Nephron progenitor cell (in vitro differentiated cells): Measurements from ENCODE around the gene H2AZ1.
A peak's percentile ranks its signal among the peaks of the same experiment; 100 is the strongest.

Source experiments
- DNase-seq: peaks from one replicate; pipeline ENCODE4 v3.0.0; 2021
- H3K27ac Mint-ChIP-seq: 2 replicates; pipeline ENCODE4 v1.8.0; 2021; ENCODE audit warnings: mild to moderate bottlenecking, moderate library complexity, mixed read lengths
- H3K27me3 Mint-ChIP-seq: 2 replicates; pipeline ENCODE4 v1.8.0; 2021; ENCODE audit warnings: mild to moderate bottlenecking, low read depth, mixed read lengths; ENCODE audit not compliant: poor library complexity
- H3K36me3 Mint-ChIP-seq: 2 replicates; pipeline ENCODE4 v1.8.0; 2021; ENCODE audit warnings: low read depth, mixed read lengths
- H3K4me1 Mint-ChIP-seq: 2 replicates; pipeline ENCODE4 v1.8.0; 2021; ENCODE audit warnings: mixed read lengths
- H3K4me3 Mint-ChIP-seq: 2 replicates; pipeline ENCODE4 v1.8.0; 2021; ENCODE audit warnings: mild to moderate bottlenecking, moderate library complexity, mixed read lengths
- H3K9me3 Mint-ChIP-seq: 2 replicates; pipeline ENCODE4 v1.8.0; 2021; ENCODE audit warnings: mild to moderate bottlenecking, moderate library complexity, mixed read lengths
- TF ChIP-seq, protein P1 (sequence below): fragments of 200-600 bp; sonication (generic); IDR thresholded peaks from 2 replicates; pipeline ENCODE4 v1.5.0; 2021; ENCODE audit warnings: antibody characterized with exemption

The H2AZ1 gene

GRCh38 chr4:99949034-99949998 is 759 bp downstream of the H2AZ1 start:
- TF ChIP-seq, protein P1, sequence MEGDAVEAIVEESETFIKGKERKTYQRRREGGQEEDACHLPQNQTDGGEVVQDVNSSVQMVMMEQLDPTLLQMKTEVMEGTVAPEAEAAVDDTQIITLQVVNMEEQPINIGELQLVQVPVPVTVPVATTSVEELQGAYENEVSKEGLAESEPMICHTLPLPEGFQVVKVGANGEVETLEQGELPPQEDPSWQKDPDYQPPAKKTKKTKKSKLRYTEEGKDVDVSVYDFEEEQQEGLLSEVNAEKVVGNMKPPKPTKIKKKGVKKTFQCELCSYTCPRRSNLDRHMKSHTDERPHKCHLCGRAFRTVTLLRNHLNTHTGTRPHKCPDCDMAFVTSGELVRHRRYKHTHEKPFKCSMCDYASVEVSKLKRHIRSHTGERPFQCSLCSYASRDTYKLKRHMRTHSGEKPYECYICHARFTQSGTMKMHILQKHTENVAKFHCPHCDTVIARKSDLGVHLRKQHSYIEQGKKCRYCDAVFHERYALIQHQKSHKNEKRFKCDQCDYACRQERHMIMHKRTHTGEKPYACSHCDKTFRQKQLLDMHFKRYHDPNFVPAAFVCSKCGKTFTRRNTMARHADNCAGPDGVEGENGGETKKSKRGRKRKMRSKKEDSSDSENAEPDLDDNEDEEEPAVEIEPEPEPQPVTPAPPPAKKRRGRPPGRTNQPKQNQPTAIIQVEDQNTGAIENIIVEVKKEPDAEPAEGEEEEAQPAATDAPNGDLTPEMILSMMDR: peak; percentile 68
- Mint-ChIP-seq H3K4me1 (peaks cover 32% of the 10 kb centered on the region), H3K27ac (no peak overlapping the region), H3K27me3 (no peaks in the 10 kb centered on the region), H3K9me3 (no peaks in the 10 kb centered on the region), H3K4me3 (no peak overlapping the region), H3K36me3 (peaks cover 15% of the 10 kb centered on the region)
- peak; percentile 85 for DNase-seq

DNA sequence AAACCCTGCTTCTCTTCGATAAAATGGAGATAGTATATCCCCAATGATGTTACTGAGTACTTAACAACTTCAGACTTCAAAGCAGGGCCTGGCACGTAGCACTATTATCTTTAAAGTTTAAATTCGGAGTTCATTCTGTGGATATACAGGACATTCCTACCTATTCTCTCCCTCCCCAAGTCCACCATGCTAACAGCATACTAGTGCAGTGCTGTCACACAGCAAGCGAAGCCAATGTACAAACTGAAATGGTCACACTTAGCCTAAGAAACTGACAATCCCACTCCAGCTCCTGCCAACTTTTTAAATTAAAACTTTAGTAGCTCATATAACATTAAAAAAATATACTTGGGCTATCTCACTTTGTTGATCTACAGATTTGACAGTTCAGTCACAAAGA is 2.5 kb downstream of the H2AZ1 start:
- no peaks in the 10 kb centered on the region for H3K27me3 Mint-ChIP-seq
- DNase-seq: no peak
- H3K9me3 Mint-ChIP-seq: peaks cover 15% of the 10 kb centered on the region
- peaks cover 32% of the 10 kb centered on the region for H3K36me3 Mint-ChIP-seq
- no peak overlapping the region for H3K4me3 Mint-ChIP-seq
- TF ChIP-seq, protein P1: no peak
- peaks cover 43% of the 10 kb centered on the region for H3K4me1 Mint-ChIP-seq
- peak overlapping the region; percentile 69 for H3K27ac Mint-ChIP-seq

GRCh38 chr4:99947190-99947578 is 2.9 kb downstream of the H2AZ1 start:
- peaks cover 15% of the 10 kb centered on the region for H3K9me3 Mint-ChIP-seq
- TF ChIP-seq, protein P1: no peak
- no peak for DNase-seq
- no peak overlapping the region for H3K4me3 Mint-ChIP-seq
- H3K36me3 Mint-ChIP-seq: peaks cover 37% of the 10 kb centered on the region
- peak overlapping the region; percentile 95 for H3K27ac Mint-ChIP-seq
- H3K27me3 Mint-ChIP-seq: no peaks in the 10 kb centered on the region
- H3K4me1 Mint-ChIP-seq: peaks cover 43% of the 10 kb centered on the region

GRCh38 chr4:99946356-99947189 is 3.5 kb downstream of the H2AZ1 start, which contains the start of gene DNAJB14:
DNAJB14 (minus strand) TSS chr4:99946618; CDS start chr4:99946571, 47 bp downstream.
- H3K27ac Mint-ChIP-seq: peak within 1 kb of the TSS; percentile 99

GRCh38 chr4:99945718-99946355 is 4.2 kb downstream of the H2AZ1 start:
- no peak for DNase-seq
- H3K27me3 Mint-ChIP-seq: no peaks in the 10 kb centered on the region
- H3K4me3 Mint-ChIP-seq: peak overlapping the region; percentile 100
- H3K27ac Mint-ChIP-seq: peak overlapping the region; percentile 99
- peaks cover 45% of the 10 kb centered on the region for H3K36me3 Mint-ChIP-seq
- H3K4me1 Mint-ChIP-seq: peaks cover 43% of the 10 kb centered on the region
- TF ChIP-seq, protein P1: no peak
- H3K9me3 Mint-ChIP-seq: peaks cover 20% of the 10 kb centered on the region

More at GRCh38 chr4:99946356-99947189, 3.5 kb downstream of the H2AZ1 start, which contains the start of gene DNAJB14:
- TF ChIP-seq, protein P1: no peak
- Mint-ChIP-seq H3K4me1 (peaks cover 43% of the 10 kb centered on the region), H3K9me3 (peaks cover 15% of the 10 kb centered on the region), H3K36me3 (peaks cover 38% of the 10 kb centered on the region), H3K27me3 (no peaks in the 10 kb centered on the region), H3K4me3 (peak within 1 kb of the TSS; percentile 100)
- peak; percentile 81 for DNase-seq
